H1 (cell line): ENCODE measurements around the gene RPGRIP1. TPM values are rescaled to one million over a fixed set of nuclear protein-coding genes. Genes with fewer than 3 reads are reported as not detected.

Source experiments
- ASH2L ChIP-seq: fragments of 200-600, 300-600 bp; sonication (generic); IDR thresholded peaks from one replicate; pipeline ENCODE4 v1.7.1; 2017; ENCODE audit warnings: low read length
- BCL11A ChIP-seq, 2 experiments: IDR thresholded peaks; one replicate each; pipeline ENCODE4 v1.6.1; 2011; ENCODE audit warnings: low read depth in 2 of 2, low read length in 2 of 2, mild to moderate bottlenecking in 2 of 2
- CEBPB ChIP-seq: IDR thresholded peaks from 2 replicates; pipeline ENCODE4 v1.6.1; 2012; ENCODE audit warnings: low read depth, low read length
- CTBP2 ChIP-seq: IDR thresholded peaks from 2 replicates; pipeline ENCODE4 v1.7.0; 2011; ENCODE audit warnings: borderline replicate concordance, mild to moderate bottlenecking, moderate library complexity, mixed read lengths, low read length; ENCODE audit not compliant: insufficient read depth, insufficient read length
- CTCF ChIP-seq, 3 experiments: IDR thresholded peaks; 1 replicate in 2 of 3; 2 replicates in 1 of 3; pipeline versions ENCODE4 v1.5.1 to v1.6.1; 2011; ENCODE audit warnings: low read length in 3 of 3, mild to moderate bottlenecking in 3 of 3, inconsistent platforms in 2 of 3, low read depth in 1 of 3, moderate library complexity in 1 of 3; ENCODE audit not compliant: insufficient read depth in 1 of 3; ENCODE audit errors: control extremely low read depth in 1 of 3
- KDM1A ChIP-seq: fragments of 200-600, 300-600 bp; sonication (generic); IDR thresholded peaks from 2 replicates; pipeline ENCODE4 v1.7.1; 2016; ENCODE audit warnings: mild to moderate bottlenecking, low read length, borderline replicate concordance
- KDM5A ChIP-seq: fragments of 200-600 bp; IDR thresholded peaks from 2 replicates; pipeline ENCODE4 v1.7.1; 2012; ENCODE audit warnings: mild to moderate bottlenecking, low read length, inconsistent platforms, mixed read lengths
- MAFK ChIP-seq: IDR thresholded peaks from 2 replicates; pipeline ENCODE4 v1.6.1; 2012; ENCODE audit warnings: low read depth, mild to moderate bottlenecking, improper control_type of control experiment, low read length
- PHF8 ChIP-seq: fragments of 200-600 bp; sonication (generic); conservative IDR thresholded peaks from 2 replicates; pipeline ENCODE4 v1.7.1; 2012; ENCODE audit warnings: low read depth, mild to moderate bottlenecking, inconsistent platforms, low read length, moderate library complexity
- POLR2A ChIP-seq, 2 experiments: IDR thresholded peaks; 1 replicate in 1 of 2; 2 replicates in 1 of 2; pipeline ENCODE4 v1.6.1; 2011; ENCODE audit warnings: low read depth in 2 of 2, low read length in 2 of 2, mild to moderate bottlenecking in 2 of 2; ENCODE audit errors: control extremely low read depth in 1 of 2
- POLR2AphosphoS5 ChIP-seq: IDR thresholded peaks from 2 replicates; pipeline ENCODE4 v1.6.1; 2011; ENCODE audit warnings: low read depth, low read length
- RAD21 ChIP-seq, 2 experiments: IDR thresholded peaks in 1 of 2; conservative IDR thresholded peaks in 1 of 2; 2 replicates each; pipeline ENCODE4 v1.6.1; 2011; ENCODE audit warnings: low read depth in 2 of 2, low read length in 2 of 2, improper control_type of control experiment in 1 of 2, inconsistent platforms in 1 of 2, mild to moderate bottlenecking in 1 of 2, moderate library complexity in 1 of 2
- RFX5 ChIP-seq: IDR thresholded peaks from 2 replicates; pipeline ENCODE4 v1.6.1; 2011; ENCODE audit warnings: low read depth, low read length, improper control_type of control experiment, borderline replicate concordance
- RNF2 ChIP-seq: fragments of 200-900, 300-1000 bp; sonication (generic); IDR thresholded peaks from 2 replicates; pipeline ENCODE4 v1.7.1; 2016; ENCODE audit warnings: borderline replicate concordance, low read depth, mild to moderate bottlenecking, antibody characterized with exemption, low read length; ENCODE audit not compliant: poor library complexity, severe bottlenecking; ENCODE audit errors: missing control alignments
- SAP30 ChIP-seq: fragments of 300-600 bp; sonication (generic); IDR thresholded peaks from 2 replicates; pipeline ENCODE4 v1.7.1; 2012; ENCODE audit warnings: low read length, moderate library complexity, mild to moderate bottlenecking, inconsistent platforms; ENCODE audit not compliant: insufficient read depth, insufficient replicate concordance
- SP2 ChIP-seq: IDR thresholded peaks from 2 replicates; pipeline ENCODE4 v1.6.1; 2012; ENCODE audit warnings: mild to moderate bottlenecking, low read length, inconsistent platforms
- SRF ChIP-seq: IDR thresholded peaks from 2 replicates; pipeline ENCODE4 v1.6.1; 2011; ENCODE audit warnings: mild to moderate bottlenecking, low read depth, low read length, moderate library complexity
- SUZ12 ChIP-seq: fragments of 200-600 bp; sonication (generic); IDR thresholded peaks from 2 replicates; pipeline ENCODE4 v1.6.1; 2012; ENCODE audit warnings: mild to moderate bottlenecking, inconsistent platforms, low read length, moderate library complexity, mixed read lengths
- TAF7 ChIP-seq: optimal IDR thresholded peaks from 2 replicates; pipeline ENCODE3; 2011; ENCODE audit warnings: low read depth, mild to moderate bottlenecking, inconsistent platforms, low read length, moderate library complexity, borderline replicate concordance
- TBP ChIP-seq: IDR thresholded peaks from 2 replicates; pipeline ENCODE4 v1.6.1; 2011; ENCODE audit warnings: low read depth, low read length, improper control_type of control experiment
- TCF12 ChIP-seq: IDR thresholded peaks from 2 replicates; pipeline ENCODE4 v1.6.1; 2011; ENCODE audit warnings: low read depth, mild to moderate bottlenecking, low read length
- USF2 ChIP-seq: IDR thresholded peaks from 2 replicates; pipeline ENCODE4 v1.6.1; 2011; ENCODE audit warnings: low read length, improper control_type of control experiment
- polyA plus RNA-seq, 7 experiments: library from polyadenylated mRNA; depleted of rRNA in 3 of 7; stranded (reverse) in 5 of 7; unstranded in 2 of 7; fragments of >200 nt in 5 of 7; fragments of 200-250 nt in 2 of 7; gene quantifications; 1 replicate in 5 of 7; 2 replicates in 1 of 7; 4 replicates in 1 of 7; pipeline versions ENCODE4 v1.2.1 to v1.2.3, GENCODE V29; 2011 to 2013; ENCODE audit warnings: missing spikeins in 2 of 7, mixed read lengths in 2 of 7
- total RNA-seq: library from RNA; stranded (reverse); fragmentation: NEBNext Ultra II Directional; extraction: Animal tissue kit (Norgen Biotek cat#: 25700); gene quantifications from 2 replicates; pipeline ENCODE4 v1.2.1, GENCODE V29; 2021

The RPGRIP1 gene
- total and polyA plus RNA-seq, 2 of the 8 experiments (the other 6 are each of a cell fraction or from before 2014, with no cell fraction given), result 0.36 to 0.65 TPM

- TF ChIP-seq CTCF (IDR thresholded peaks at IDR 0.05; ENCODE audit: control extremely low read depth in 1 of 3, insufficient read depth in 1 of 3, low read depth in 1 of 3, low read length in 3 of 3), result peak; percentile 5 to 35 (median 27); a peak in 3 of 4 replicates
- TF ChIP-seq SP2, result no peak
- no peak for TF ChIP-seq KDM5A
- TF ChIP-seq KDM1A, result no peak
- TF ChIP-seq SRF, result no peak
- peak; percentile 24 for TF ChIP-seq ASH2L
- TF ChIP-seq BCL11A (IDR thresholded peaks at IDR 0.05; ENCODE audit: low read depth in 2 of 2, low read length in 2 of 2), result no peak
- no peak for TF ChIP-seq CEBPB
- TF ChIP-seq MAFK, result no peak
- TF ChIP-seq RFX5, result no peak
- TF ChIP-seq SAP30, result no peak
- peak in 1 of 2 experiments; percentile 76; a peak in 2 of 3 replicates for TF ChIP-seq POLR2A (IDR thresholded peaks at IDR 0.05; ENCODE audit: control extremely low read depth in 1 of 2, low read depth in 2 of 2, low read length in 2 of 2)
- no peak for TF ChIP-seq RNF2
- no peak; the same call in 1 of the 2 replicates for TF ChIP-seq TBP
- TF ChIP-seq PHF8, result no peak; the same call in 1 of the 2 replicates
- no peak for TF ChIP-seq TAF7
- peak; percentile 24 to 26; a peak in 2 of 4 replicates for TF ChIP-seq RAD21 (IDR thresholded peaks at IDR 0.05 in 1 of 2, conservative IDR thresholded peaks at IDR 0.05 in 1 of 2; ENCODE audit: low read depth in 2 of 2, low read length in 2 of 2)
- TF ChIP-seq SUZ12, result no peak
- no peak for TF ChIP-seq TCF12
- TF ChIP-seq CTBP2, result no peak
- TF ChIP-seq USF2, result no peak
- peak; percentile 66; the same call in 1 of the 2 replicates for TF ChIP-seq POLR2AphosphoS5
These were observed 21.0 kb downstream of the RPGRIP1 start (continued) for GRCh38 chr14:21300892-21301291.
